ENCODE data around the gene SLC39A7. TPM values are rescaled to one million over a fixed set of nuclear protein-coding genes. Genes with fewer than 3 reads are reported as not detected.
A peak's percentile ranks its signal among the peaks of the same experiment; 100 is the strongest.

SLC39A7 gene
- total RNA-seq, 1 donor from 2014 or later: 140 TPM

DNA sequence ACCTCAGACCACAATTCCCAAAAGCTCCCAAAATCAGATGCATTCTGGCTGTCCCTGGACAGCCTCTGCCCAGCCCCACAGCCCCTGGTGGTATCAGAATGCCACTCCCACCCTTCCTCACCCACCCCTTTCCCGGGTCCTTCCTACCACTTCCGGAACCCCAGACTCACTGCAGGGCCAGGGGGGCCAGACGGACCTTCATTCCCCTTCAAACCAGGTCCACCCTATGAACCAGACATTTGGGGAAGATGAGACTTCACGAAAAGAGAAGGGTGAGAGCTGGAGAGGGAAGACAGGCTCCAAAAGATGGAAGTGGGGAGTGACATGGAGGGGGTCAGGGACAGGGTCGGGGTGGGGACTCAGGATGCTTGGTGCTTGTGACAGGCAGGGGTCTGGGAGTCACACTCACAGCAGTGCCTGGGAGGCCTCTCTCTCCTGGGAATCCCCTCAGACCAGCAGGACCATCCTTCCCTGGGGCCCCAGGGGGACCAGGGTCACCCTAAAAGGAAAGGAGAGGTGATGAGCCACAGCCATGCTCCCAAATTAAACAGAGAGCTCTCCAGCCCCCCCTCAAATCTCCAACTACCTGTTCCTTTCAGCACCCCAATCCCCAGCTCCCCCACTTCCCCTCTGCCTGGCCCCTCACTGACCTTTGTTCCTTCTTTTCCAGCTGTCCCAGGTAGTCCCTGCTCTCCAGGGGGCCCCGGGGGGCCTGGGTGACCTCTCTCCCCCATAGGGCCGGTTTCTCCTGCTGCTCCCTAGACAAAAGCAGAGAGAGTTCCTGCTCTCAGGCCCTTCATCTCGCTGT lies 28.6 kb upstream of the SLC39A7 start:
- Mint-ChIP-seq H3K27me3 (ENCODE audit: low read depth) (no peaks in the 10 kb centered on the region), H3K4me1 (peaks cover 6% of the 10 kb centered on the region), H3K4me3 (no peak overlapping the region), H3K36me3 (no peaks in the 10 kb centered on the region), H3K9me3 (no peaks in the 10 kb centered on the region), H3K27ac (peak overlapping the region; percentile 34)
- TF ChIP-seq CTCF (IDR thresholded peaks at IDR 0.05; ENCODE audit: unreplicated experiment): no peak
- no peak for DNase-seq (ENCODE audit: low spot score in 2 of 2, unreplicated experiment in 2 of 2)

- no peaks in the 10 kb centered on the region for H3K27me3 Mint-ChIP-seq (ENCODE audit: low read depth)
- DNase-seq (ENCODE audit: low spot score in 2 of 2, unreplicated experiment in 2 of 2): no peak
- H3K4me3 Mint-ChIP-seq: no peak overlapping the region
- no peaks in the 10 kb centered on the region for H3K9me3 Mint-ChIP-seq
- H3K27ac Mint-ChIP-seq: peak overlapping the region; percentile 34
- H3K36me3 Mint-ChIP-seq: no peaks in the 10 kb centered on the region
- peaks cover 14% of the 10 kb centered on the region for H3K4me1 Mint-ChIP-seq
- no peak for TF ChIP-seq CTCF (IDR thresholded peaks at IDR 0.05; ENCODE audit: unreplicated experiment)
Observed at GRCh38 chr6:33172688-33173534, 27.8 kb upstream of the SLC39A7 start.

DNA sequence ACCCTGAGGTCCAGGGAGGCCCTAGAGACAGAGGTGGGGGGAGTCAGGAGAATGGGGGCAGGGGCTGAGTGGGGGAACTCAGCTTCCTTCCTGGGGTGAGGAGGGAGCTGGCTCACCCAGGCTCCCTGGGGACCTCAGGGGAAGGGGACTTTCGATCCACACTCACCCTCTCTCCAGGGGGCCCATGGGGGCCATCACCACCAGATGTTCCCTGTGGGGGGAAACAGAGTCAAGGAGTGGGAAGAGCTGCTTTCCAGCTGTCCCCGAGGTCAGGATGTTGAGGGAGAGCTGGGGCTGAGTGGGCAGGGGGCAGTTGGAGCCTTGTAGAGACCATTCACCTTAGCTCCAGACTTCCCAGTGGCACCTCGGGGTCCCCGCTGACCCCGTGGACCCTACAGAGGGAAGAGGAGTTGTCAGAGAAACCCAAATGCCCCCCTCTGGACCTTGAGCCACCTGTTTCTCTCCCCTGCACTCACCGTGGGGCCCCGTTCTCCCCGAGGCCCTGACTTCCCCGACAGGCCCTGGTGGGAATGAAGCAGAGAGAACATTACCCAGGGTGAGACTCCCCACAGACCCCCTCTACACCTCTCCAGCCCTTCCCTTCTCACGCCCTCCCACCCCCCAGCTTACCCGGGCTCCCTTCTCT lies 27.0 kb upstream of the SLC39A7 start:
- no peaks in the 10 kb centered on the region for H3K9me3 Mint-ChIP-seq
- H3K36me3 Mint-ChIP-seq: no peaks in the 10 kb centered on the region
- peaks cover 21% of the 10 kb centered on the region for H3K4me1 Mint-ChIP-seq
- no peak overlapping the region for H3K4me3 Mint-ChIP-seq
- DNase-seq (ENCODE audit: low spot score in 2 of 2, unreplicated experiment in 2 of 2): no peak
- H3K27ac Mint-ChIP-seq: no peak overlapping the region
- H3K27me3 Mint-ChIP-seq (ENCODE audit: low read depth): no peaks in the 10 kb centered on the region
- no peak for TF ChIP-seq CTCF (IDR thresholded peaks at IDR 0.05; ENCODE audit: unreplicated experiment)

DNA sequence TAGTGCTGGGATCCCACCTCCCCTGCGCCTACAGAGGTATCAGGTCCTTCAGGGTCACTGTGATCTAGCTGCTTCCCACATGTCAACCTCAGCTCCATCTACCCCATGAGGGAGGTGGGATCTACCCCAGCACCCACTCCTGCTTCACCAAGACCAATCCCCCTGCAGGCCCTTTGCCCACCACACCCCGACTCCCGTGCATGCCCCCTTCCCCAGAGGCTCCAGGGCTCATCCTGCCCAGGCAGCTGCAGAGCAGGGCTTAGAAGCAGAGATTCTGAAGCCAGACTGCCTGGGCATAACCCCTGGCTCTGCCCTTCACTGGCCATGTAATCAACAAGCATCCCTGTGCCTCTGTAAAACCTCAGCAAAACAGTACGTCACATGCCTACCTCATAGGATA lies 25.9 kb upstream of the SLC39A7 start:
- DNase-seq (ENCODE audit: low spot score in 2 of 2, unreplicated experiment in 2 of 2): peak in 1 of 2 experiments; percentile 29
- no peaks in the 10 kb centered on the region for H3K27me3 Mint-ChIP-seq (ENCODE audit: low read depth)
- no peaks in the 10 kb centered on the region for H3K9me3 Mint-ChIP-seq
- TF ChIP-seq CTCF (IDR thresholded peaks at IDR 0.05; ENCODE audit: unreplicated experiment): no peak
- peaks cover 21% of the 10 kb centered on the region for H3K4me1 Mint-ChIP-seq
- H3K36me3 Mint-ChIP-seq: no peaks in the 10 kb centered on the region
- H3K27ac Mint-ChIP-seq: no peak overlapping the region
- H3K4me3 Mint-ChIP-seq: no peak overlapping the region

- TF ChIP-seq CTCF (IDR thresholded peaks at IDR 0.05; ENCODE audit: unreplicated experiment): no peak
- Mint-ChIP-seq H3K4me3 (no peak overlapping the region), H3K4me1 (peaks cover 21% of the 10 kb centered on the region), H3K27me3 (ENCODE audit: low read depth) (no peaks in the 10 kb centered on the region), H3K27ac (no peak overlapping the region), H3K9me3 (no peaks in the 10 kb centered on the region), H3K36me3 (no peaks in the 10 kb centered on the region)
- DNase-seq (ENCODE audit: low spot score in 2 of 2, unreplicated experiment in 2 of 2): no peak
Observed at GRCh38 chr6:33175436-33176069, 25.1 kb upstream of the SLC39A7 start.

Data from mesothelial cell of epicardium (in vitro differentiated cells).